T-helper 1 cell treated with Interleukin-12 subunit alpha and Interleukin-12 subunit beta and Interleukin-4 antibody, amounts not matched to agents 30 μg/mL and 1 μg/mL, for 36 hours (primary cell): ENCODE results near the gene CGN.

ENCODE experiments used
- H3K27ac Mint-ChIP-seq: one replicate; pipeline ENCODE4 v1.8.0; 2021; ENCODE audit warnings: mild to moderate bottlenecking, mixed read lengths
- H3K27me3 Mint-ChIP-seq: one replicate; pipeline ENCODE4 v1.8.0; 2021; ENCODE audit warnings: low read depth, mixed read lengths
- H3K36me3 Mint-ChIP-seq: one replicate; pipeline ENCODE4 v1.8.0; 2021; ENCODE audit warnings: low read depth, mixed read lengths
- H3K4me1 Mint-ChIP-seq: one replicate; pipeline ENCODE4 v1.8.0; 2021; ENCODE audit warnings: low read depth, mixed read lengths
- H3K4me3 Mint-ChIP-seq: one replicate; pipeline ENCODE4 v1.8.0; 2021; ENCODE audit warnings: mild to moderate bottlenecking, moderate library complexity, mixed read lengths
- H3K9me3 Mint-ChIP-seq: one replicate; pipeline ENCODE4 v1.8.0; 2021; ENCODE audit warnings: mixed read lengths

Gene CGN

GRCh38 chr1:151541752-151542151, 30.6 kb downstream of the CGN start:
- H3K27ac Mint-ChIP-seq = no peak overlapping the region
- peaks cover 6% of the 10 kb centered on the region for H3K27me3 Mint-ChIP-seq
- H3K4me1 Mint-ChIP-seq = peaks cover 19% of the 10 kb centered on the region
- H3K9me3 Mint-ChIP-seq = no peaks in the 10 kb centered on the region
- H3K4me3 Mint-ChIP-seq = peak overlapping the region; percentile 35
- H3K36me3 Mint-ChIP-seq = no peaks in the 10 kb centered on the region

DNA sequence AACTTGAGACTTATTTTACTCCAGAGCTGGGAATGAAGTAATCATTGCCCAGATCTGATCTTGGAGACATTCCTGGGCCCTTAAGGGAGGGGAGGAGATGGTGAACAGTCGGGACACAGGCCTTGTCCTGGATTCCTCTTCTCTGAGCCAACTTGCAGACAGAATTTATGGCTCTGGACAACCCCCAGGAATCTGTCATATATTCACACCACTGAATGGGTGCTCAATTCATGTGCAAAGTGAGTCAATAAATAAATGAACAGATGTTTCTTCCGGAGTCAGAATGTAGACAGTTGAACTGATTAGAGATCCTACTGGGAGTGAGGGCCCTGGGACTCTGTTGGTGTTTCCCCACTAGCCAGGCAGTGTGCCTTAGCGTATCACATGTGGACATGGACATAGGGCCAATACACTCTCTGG, 31.5 kb downstream of the CGN start:
- H3K27ac Mint-ChIP-seq = no peak overlapping the region
- no peaks in the 10 kb centered on the region for H3K36me3 Mint-ChIP-seq
- H3K4me1 Mint-ChIP-seq = peaks cover 25% of the 10 kb centered on the region
- no peak overlapping the region for H3K4me3 Mint-ChIP-seq
- peaks cover 6% of the 10 kb centered on the region for H3K27me3 Mint-ChIP-seq
- no peaks in the 10 kb centered on the region for H3K9me3 Mint-ChIP-seq

GRCh38 chr1:151545542-151545941, 34.4 kb downstream of the CGN start:
- H3K4me3 Mint-ChIP-seq = no peak overlapping the region
- H3K36me3 Mint-ChIP-seq = no peaks in the 10 kb centered on the region
- no peaks in the 10 kb centered on the region for H3K9me3 Mint-ChIP-seq
- no peak overlapping the region for H3K27ac Mint-ChIP-seq
- peaks cover 18% of the 10 kb centered on the region for H3K4me1 Mint-ChIP-seq
- H3K27me3 Mint-ChIP-seq = peaks cover 6% of the 10 kb centered on the region

DNA sequence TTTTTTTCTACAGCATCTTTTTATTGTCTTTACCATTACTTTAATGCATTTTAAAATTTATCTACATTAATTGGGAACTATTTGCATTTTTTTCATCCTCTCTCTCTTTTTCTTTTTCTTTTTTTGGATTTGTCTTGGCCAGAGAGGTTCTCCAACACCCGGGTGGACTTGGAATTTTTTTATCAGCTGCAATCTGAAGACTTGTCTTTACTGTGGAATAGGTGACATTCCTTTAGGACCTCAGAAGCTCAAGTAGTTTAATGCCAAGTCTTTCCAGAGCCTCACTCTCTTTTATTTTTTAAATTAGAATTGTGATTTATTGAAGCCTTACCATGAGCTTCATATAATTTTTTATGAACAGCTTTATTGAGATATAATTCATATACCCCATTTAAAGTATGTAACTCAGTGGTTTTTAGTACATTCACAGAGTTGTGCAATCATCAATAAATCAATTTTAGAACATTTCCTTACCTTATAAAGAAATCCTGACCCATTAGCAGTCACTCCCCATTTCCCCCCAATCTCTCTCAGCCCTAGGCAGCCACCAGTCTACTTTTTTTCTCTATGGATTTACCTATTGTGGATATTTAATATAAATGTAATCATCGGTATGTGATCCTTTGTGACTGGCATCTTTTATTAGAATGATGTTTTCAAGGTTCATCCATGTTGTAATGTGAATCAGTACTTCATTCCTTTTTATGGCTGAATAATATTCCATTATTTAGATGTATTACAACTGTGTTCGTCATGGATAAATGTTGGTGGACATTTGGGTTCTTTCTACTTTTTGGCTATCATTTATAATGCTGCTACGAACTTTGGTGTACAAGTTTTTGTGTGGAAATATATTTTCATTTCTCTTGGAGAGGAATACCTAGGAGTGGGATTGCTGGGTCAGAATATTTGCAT, 35.1 kb downstream of the CGN start:
- Mint-ChIP-seq H3K27me3 (peaks cover 6% of the 10 kb centered on the region), H3K4me3 (no peak overlapping the region), H3K27ac (no peak overlapping the region), H3K9me3 (no peaks in the 10 kb centered on the region), H3K4me1 (peaks cover 14% of the 10 kb centered on the region), H3K36me3 (no peaks in the 10 kb centered on the region)

DNA sequence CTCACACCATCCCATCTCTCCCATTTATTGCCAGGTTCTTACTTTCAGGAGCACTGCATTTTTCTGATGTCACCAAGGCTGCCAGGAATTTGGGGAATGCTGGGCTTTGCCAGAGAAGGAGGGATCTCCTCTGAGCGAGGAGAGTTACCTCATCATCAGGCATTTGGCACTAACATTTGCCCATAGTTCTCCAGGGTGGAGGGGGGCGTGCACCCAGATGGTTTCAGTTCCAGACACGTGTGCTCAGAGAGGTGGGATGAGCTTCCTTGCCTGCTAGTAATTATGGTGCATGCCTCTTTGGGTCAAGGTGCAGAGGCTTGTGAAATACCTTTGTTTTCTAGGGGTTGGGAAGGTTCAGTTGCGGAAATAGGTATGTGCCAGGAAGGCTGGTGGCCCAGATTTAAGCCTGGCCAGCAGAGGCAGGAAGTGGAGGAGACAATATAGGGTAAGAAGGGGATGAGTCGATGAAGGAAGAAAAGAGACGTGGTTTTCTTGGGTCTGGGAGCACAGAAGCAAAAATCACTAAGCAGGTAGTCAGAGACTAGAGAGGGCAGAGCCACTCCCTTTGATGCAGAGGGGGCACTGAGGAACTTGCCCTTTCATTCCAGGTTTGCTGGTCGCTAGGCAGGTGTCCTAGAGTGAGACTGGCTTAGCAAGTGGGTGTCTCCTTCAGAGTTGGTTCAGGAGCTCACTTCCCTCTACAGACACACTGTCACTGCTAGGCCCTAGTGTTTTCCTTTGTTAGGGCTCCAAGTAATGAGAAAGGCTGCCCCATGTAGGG, 36.1 kb downstream of the CGN start:
- Mint-ChIP-seq H3K9me3 (no peaks in the 10 kb centered on the region), H3K4me3 (no peak overlapping the region), H3K27me3 (no peaks in the 10 kb centered on the region), H3K4me1 (peaks cover 7% of the 10 kb centered on the region), H3K27ac (no peak overlapping the region), H3K36me3 (no peaks in the 10 kb centered on the region)

DNA sequence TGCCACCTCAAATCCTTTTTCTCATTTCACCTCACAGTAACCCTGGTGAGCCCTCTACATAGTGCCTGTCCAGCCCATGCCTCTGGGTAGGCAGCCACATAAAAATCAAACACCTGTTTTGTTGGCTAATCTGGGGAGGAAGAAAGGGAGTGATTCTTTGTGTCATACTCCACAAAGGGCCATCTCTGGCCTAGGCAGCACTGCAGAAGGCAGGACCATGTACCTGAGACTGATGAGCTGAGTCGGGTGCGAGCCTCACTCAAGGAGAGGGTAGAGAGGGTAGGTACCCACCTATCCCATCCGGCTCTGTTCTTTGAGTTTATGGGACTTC, 36.7 kb downstream of the CGN start:
- Mint-ChIP-seq H3K27ac (no peak overlapping the region), H3K4me1 (peaks cover 7% of the 10 kb centered on the region), H3K36me3 (no peaks in the 10 kb centered on the region), H3K4me3 (no peak overlapping the region), H3K9me3 (no peaks in the 10 kb centered on the region), H3K27me3 (no peaks in the 10 kb centered on the region)

DNA sequence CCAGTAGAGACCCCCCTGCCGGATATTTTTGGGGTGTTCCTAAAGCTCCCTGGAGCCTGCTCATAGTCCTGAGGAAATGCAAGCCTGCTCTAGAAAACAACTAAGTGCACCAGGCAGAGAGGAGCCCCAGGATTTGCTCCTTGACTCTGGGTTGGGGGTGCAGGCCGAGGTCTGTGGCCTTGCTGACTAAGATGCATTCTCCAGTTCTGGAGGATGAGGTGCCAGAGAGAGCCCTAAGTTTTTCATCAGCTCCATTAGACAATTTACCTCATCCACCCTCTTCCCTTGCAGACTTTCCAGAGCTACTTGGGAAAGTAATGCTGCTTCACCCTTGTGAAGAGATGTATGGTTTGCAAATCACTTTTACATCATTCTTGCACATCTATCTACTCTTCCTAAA, 38.0 kb downstream of the CGN start:
- no peaks in the 10 kb centered on the region for H3K27me3 Mint-ChIP-seq
- H3K9me3 Mint-ChIP-seq = no peaks in the 10 kb centered on the region
- H3K36me3 Mint-ChIP-seq = no peaks in the 10 kb centered on the region
- peaks cover 7% of the 10 kb centered on the region for H3K4me1 Mint-ChIP-seq
- no peak overlapping the region for H3K4me3 Mint-ChIP-seq
- H3K27ac Mint-ChIP-seq = no peak overlapping the region

DNA sequence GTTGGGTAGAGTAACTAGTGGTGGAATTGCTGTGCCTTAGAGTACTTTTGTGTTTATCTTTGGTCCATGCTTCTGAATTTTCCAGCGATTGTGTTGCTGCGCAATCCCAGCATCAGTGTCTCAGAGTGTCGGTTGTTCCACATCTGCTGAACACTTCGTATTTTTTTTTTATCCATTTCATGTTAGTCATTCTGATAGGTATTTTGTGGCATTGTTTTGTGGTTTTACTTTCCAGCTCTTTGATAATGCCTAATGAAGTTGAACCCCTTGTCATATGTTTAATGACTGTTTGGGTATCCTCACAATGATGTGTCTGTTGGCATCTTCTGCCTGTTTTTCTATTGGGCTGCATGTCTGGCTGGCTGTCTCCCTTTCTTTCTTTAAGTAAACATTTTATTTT, 42.5 kb downstream of the CGN start:
- Mint-ChIP-seq H3K9me3 (no peaks in the 10 kb centered on the region), H3K27me3 (no peaks in the 10 kb centered on the region), H3K27ac (no peak overlapping the region), H3K36me3 (no peaks in the 10 kb centered on the region), H3K4me3 (no peak overlapping the region), H3K4me1 (peaks cover 2% of the 10 kb centered on the region)

DNA sequence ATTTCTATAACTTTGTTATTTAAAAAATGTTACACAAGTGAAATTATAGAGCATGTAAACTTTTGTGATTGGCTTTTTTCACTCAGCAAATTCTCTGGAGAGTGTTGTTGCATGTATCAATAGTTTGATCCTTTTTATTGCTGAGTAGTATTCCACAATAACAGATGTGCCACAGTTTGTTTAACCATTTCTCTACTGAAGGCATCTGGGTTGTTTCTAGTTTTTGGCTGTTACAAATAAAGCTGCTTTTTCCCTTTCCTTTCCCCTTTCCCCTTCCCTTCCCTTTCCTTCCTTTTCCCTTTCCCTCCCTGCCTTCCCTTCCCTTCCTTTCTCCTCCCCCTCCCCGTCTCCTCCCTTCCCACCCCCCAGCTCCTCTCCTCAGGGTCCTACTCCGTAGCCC, 44.9 kb downstream of the CGN start:
- Mint-ChIP-seq H3K36me3 (no peaks in the 10 kb centered on the region), H3K4me1 (peaks cover 2% of the 10 kb centered on the region), H3K27ac (no peak overlapping the region), H3K27me3 (no peaks in the 10 kb centered on the region), H3K4me3 (no peak overlapping the region), H3K9me3 (no peaks in the 10 kb centered on the region)

DNA sequence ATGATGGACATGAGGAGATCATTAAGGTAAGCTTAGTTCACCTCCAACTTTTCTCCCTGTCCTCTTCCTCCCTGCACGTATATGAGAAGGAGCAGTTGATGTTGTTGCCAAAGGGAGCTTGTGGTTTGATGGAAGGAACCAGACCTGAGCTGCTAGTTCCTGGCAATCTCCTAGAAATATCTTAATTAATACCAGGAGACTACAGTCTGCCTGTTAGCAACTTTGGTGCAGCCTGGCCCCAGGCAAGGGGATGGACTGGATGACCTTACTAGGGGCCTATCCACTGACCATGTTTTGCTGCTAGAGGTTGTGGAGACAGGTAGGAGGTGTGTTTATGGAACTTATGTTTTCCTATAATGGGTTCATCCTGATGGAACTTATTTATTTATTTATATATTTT, 51.5 kb downstream of the CGN start:
- H3K9me3 Mint-ChIP-seq = no peaks in the 10 kb centered on the region
- peaks cover 2% of the 10 kb centered on the region for H3K4me1 Mint-ChIP-seq
- H3K27me3 Mint-ChIP-seq = no peaks in the 10 kb centered on the region
- H3K36me3 Mint-ChIP-seq = no peaks in the 10 kb centered on the region
- no peak overlapping the region for H3K4me3 Mint-ChIP-seq
- H3K27ac Mint-ChIP-seq = no peak overlapping the region

DNA sequence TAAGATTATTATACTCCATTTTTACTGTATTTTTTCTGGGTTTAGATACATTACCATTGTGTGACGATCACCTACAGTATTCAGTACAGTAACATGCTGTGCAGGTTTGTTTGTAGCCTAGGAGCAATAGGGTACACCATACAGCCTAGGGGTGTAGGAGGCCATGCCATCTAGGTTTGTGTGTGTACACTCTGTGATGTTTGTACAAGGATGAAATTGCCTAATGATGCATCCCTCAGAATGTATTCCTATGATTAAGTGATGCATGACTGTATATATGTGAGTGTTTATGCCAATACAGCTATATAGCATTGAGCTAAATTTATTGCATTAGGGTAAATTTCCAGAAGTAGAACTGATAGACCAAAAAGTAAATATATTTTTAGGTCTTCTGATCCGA, 52.2 kb downstream of the CGN start:
- Mint-ChIP-seq H3K4me1 (peaks cover 5% of the 10 kb centered on the region), H3K27ac (no peak overlapping the region), H3K4me3 (no peak overlapping the region), H3K36me3 (peaks cover 2% of the 10 kb centered on the region), H3K27me3 (no peaks in the 10 kb centered on the region), H3K9me3 (no peaks in the 10 kb centered on the region)

GRCh38 chr1:151565502-151566189, 54.5 kb downstream of the CGN start:
- no peak overlapping the region for H3K4me3 Mint-ChIP-seq
- peaks cover 7% of the 10 kb centered on the region for H3K4me1 Mint-ChIP-seq
- H3K9me3 Mint-ChIP-seq = no peaks in the 10 kb centered on the region
- H3K27ac Mint-ChIP-seq = no peak overlapping the region
- H3K36me3 Mint-ChIP-seq = peaks cover 2% of the 10 kb centered on the region
- H3K27me3 Mint-ChIP-seq = no peaks in the 10 kb centered on the region

- Mint-ChIP-seq H3K27ac (no peak overlapping the region), H3K4me1 (peaks cover 7% of the 10 kb centered on the region), H3K4me3 (no peak overlapping the region), H3K9me3 (no peaks in the 10 kb centered on the region), H3K36me3 (peaks cover 2% of the 10 kb centered on the region), H3K27me3 (no peaks in the 10 kb centered on the region)
Measured at GRCh38 chr1:151568626-151569088, 57.5 kb downstream of the CGN start.

- H3K9me3 Mint-ChIP-seq = no peaks in the 10 kb centered on the region
- H3K27ac Mint-ChIP-seq = no peak overlapping the region
- H3K36me3 Mint-ChIP-seq = peaks cover 4% of the 10 kb centered on the region
- H3K4me1 Mint-ChIP-seq = peaks cover 14% of the 10 kb centered on the region
- H3K27me3 Mint-ChIP-seq = no peaks in the 10 kb centered on the region
- H3K4me3 Mint-ChIP-seq = no peak overlapping the region
Measured at GRCh38 chr1:151570819-151571218, 59.6 kb downstream of the CGN start.
